Natural killer cell (primary cell): Measurements from ENCODE around the gene OLFM1. TPM values are rescaled to one million over a fixed set of nuclear protein-coding genes. Genes with fewer than 3 reads are reported as not detected.

Experiments
- ATAC-seq, 3 donors: fragments of 150-1000 bp in 2 of 3; fragments of 200-7000 bp in 1 of 3; cut with Tn5 transposase; 1 replicate in 1 of 3; 2 replicates in 2 of 3; pipeline ENCODE4 v1.10.0; 2021; ENCODE audit warnings: mild to moderate bottlenecking in 2 of 3, moderate library complexity in 2 of 3
- DNase-seq, 2 donors: peaks; one replicate each; pipeline versions ENCODE4 v3.0.0 to v3.0.0-alpha.2; 2013 to 2021; ENCODE audit warnings: mixed read lengths in 1 of 2
- H3K27ac ChIP-seq: one replicate; pipeline ENCODE4 v1.5.1; 2013; ENCODE audit warnings: mild to moderate bottlenecking, low read length
- H3K27me3 ChIP-seq: one replicate; pipeline ENCODE4 v1.6.1; 2013; ENCODE audit warnings: low read length; ENCODE audit not compliant: control insufficient read depth, insufficient read depth
- H3K36me3 ChIP-seq: one replicate; pipeline ENCODE4 v1.6.1; 2013; ENCODE audit warnings: low read length; ENCODE audit not compliant: control insufficient read depth, insufficient read depth
- H3K4me1 ChIP-seq: one replicate; pipeline ENCODE4 v1.6.1; 2013; ENCODE audit warnings: low read length; ENCODE audit not compliant: control insufficient read depth, insufficient read depth
- H3K4me3 ChIP-seq: one replicate; pipeline ENCODE4 v1.5.1; 2013; ENCODE audit warnings: low read length
- H3K9me3 ChIP-seq: one replicate; pipeline ENCODE4 v1.6.1; 2013; ENCODE audit warnings: low read length; ENCODE audit not compliant: control insufficient read depth, insufficient read depth
- H3K27ac Mint-ChIP-seq, 2 donors: one replicate each; pipeline ENCODE4 v1.8.0; 2022; ENCODE audit warnings: mild to moderate bottlenecking in 2 of 2, mixed read lengths in 2 of 2, moderate library complexity in 1 of 2
- H3K27me3 Mint-ChIP-seq, 2 donors: one replicate each; pipeline ENCODE4 v1.8.0; 2022; ENCODE audit warnings: low read depth in 2 of 2, mixed read lengths in 2 of 2
- H3K36me3 Mint-ChIP-seq: one replicate; pipeline ENCODE4 v1.8.0; 2022; ENCODE audit warnings: mixed read lengths
- H3K4me1 Mint-ChIP-seq, 2 donors: one replicate each; pipeline ENCODE4 v1.8.0; 2022; ENCODE audit warnings: mixed read lengths in 2 of 2
- H3K4me3 Mint-ChIP-seq: one replicate; pipeline ENCODE4 v1.8.0; 2022; ENCODE audit warnings: mild to moderate bottlenecking, moderate library complexity, mixed read lengths
- H3K9me3 Mint-ChIP-seq, 2 donors: one replicate each; pipeline ENCODE4 v1.8.0; 2022; ENCODE audit warnings: mixed read lengths in 2 of 2
- WGBS: methylation state at CpG from one replicate; pipeline ENCODE4 v1.1.7; 2013; ENCODE audit warnings: missing lambda C conversion rate; ENCODE audit not compliant: insufficient coverage; 5-methylcytosine and 5-hydroxymethylcytosine counted together
- intact Hi-C: fragments of 100-400 bp; cut with micrococcal nuclease; formaldehyde crosslinking; loops from one replicate; pipeline ENCODE4 v1.14.2; 2022
- total RNA-seq, 4 donors: library from RNA; stranded (reverse); fragments of 120-200 nt in 1 of 4; gene quantifications; one replicate each; pipeline versions ENCODE4 v1.2.3 to v1.2.4, GENCODE V29; 2013 to 2022
- TF ChIP-seq, protein P1 (sequence below): fragments of 200-600 bp; IDR thresholded peaks from one replicate; pipeline ENCODE4 v1.8.0; 2022; ENCODE audit warnings: antibody characterized with exemption

OLFM1 gene
- total RNA-seq, 3 donors from 2014 or later (not counting 1 experiment from before 2014, with no cell fraction given): 0.18 TPM; not detected in 2

DNA sequence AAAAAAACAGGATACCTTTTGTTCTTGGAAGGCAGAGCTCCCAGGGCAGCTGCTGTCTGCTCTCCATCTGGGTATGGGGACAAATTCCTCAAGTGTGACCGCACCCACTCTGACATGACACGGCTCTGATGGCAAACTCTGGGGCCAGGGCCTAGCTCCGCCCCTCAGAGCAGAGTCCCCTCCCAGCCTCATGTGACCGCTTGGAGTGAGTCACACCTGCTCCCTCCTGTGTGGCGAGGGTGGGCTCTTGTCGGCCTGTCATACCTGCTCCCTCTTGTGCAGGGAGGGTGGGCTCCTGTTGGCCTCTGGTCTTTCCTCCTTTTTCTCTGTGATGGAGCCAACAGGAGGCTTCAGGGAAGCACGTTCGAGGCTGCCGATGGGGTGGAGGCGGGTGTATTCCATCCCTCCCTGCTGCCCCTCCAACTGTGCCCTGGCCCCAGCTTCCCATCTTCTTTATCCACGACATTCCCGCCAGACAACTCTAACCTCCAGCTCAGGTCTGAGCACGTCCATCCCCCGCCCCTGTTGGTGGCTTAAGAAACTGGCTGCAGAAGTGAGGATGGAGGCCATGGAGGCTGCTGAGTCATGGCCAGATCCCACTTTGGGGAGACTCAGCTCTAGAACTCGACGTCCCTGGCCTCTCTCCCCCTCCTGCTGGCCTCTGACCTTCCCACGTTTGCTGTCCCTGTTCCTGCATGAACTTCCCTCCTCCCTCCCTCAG is 65.3 kb downstream of the OLFM1 start:
- Histone ChIP-seq H3K4me3 (no peak overlapping the region), H3K27me3 (no peaks in the 10 kb centered on the region), H3K9me3 (no peaks in the 10 kb centered on the region), H3K36me3 (no peaks in the 10 kb centered on the region), H3K4me1 (no peaks in the 10 kb centered on the region), H3K27ac (no peak overlapping the region)
- ATAC-seq (no peak), DNase-seq (no peak)
- Mint-ChIP-seq H3K4me1 (no peaks in the 10 kb centered on the region), H3K36me3 (no peaks in the 10 kb centered on the region), H3K27ac (no peak overlapping the region), H3K4me3 (no peak overlapping the region), H3K27me3 (peaks cover 7 to 8% of the 10 kb centered on the region in 2 donors), H3K9me3 (no peaks in the 10 kb centered on the region)
- intact Hi-C loops: no loop called here
- TF ChIP-seq, protein P1, sequence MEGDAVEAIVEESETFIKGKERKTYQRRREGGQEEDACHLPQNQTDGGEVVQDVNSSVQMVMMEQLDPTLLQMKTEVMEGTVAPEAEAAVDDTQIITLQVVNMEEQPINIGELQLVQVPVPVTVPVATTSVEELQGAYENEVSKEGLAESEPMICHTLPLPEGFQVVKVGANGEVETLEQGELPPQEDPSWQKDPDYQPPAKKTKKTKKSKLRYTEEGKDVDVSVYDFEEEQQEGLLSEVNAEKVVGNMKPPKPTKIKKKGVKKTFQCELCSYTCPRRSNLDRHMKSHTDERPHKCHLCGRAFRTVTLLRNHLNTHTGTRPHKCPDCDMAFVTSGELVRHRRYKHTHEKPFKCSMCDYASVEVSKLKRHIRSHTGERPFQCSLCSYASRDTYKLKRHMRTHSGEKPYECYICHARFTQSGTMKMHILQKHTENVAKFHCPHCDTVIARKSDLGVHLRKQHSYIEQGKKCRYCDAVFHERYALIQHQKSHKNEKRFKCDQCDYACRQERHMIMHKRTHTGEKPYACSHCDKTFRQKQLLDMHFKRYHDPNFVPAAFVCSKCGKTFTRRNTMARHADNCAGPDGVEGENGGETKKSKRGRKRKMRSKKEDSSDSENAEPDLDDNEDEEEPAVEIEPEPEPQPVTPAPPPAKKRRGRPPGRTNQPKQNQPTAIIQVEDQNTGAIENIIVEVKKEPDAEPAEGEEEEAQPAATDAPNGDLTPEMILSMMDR: no peak
- WGBS: 56% methylated on average over 17 of the region's 17 CpGs

GRCh38 chr9:135154050-135154615 is 66.7 kb downstream of the OLFM1 start:
- intact Hi-C loops: no loop called here
- H3K4me3 ChIP-seq: no peak overlapping the region
- H3K4me1 ChIP-seq: no peaks in the 10 kb centered on the region
- WGBS: 89% methylated on average over 10 of the region's 11 CpGs
- Mint-ChIP-seq H3K9me3 (no peaks in the 10 kb centered on the region), H3K36me3 (no peaks in the 10 kb centered on the region), H3K4me1 (no peaks in the 10 kb centered on the region), H3K4me3 (no peak overlapping the region), H3K27me3 (peaks cover 8 to 11% of the 10 kb centered on the region in 2 donors), H3K27ac (no peak overlapping the region)
- no peak for DNase-seq
- no peaks in the 10 kb centered on the region for H3K9me3 ChIP-seq
- no peak overlapping the region for H3K27ac ChIP-seq
- no peak for ATAC-seq
- H3K27me3 ChIP-seq: no peaks in the 10 kb centered on the region
- TF ChIP-seq, protein P1: no peak
- no peaks in the 10 kb centered on the region for H3K36me3 ChIP-seq

DNA sequence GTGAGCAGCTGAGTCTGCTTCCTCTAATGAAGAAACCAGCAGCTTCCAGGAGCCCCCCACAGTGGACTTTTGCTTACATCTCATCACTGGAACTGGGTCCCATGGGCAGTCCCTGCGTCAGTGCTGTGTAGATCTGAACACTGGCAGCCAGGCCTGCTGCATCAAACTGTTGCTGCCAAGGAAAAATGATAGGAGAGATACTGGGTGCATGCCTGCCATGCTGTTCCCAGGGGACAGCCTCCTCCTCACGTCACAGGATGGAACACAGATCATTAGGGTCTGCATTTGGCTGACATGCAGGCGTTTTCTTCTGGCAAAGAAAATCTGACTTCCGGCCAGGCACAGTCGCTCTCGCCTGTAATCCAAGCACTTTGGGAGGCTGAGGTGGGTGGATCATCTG is 67.9 kb downstream of the OLFM1 start:
- no peak overlapping the region for H3K27ac Mint-ChIP-seq
- no peaks in the 10 kb centered on the region for H3K36me3 Mint-ChIP-seq
- 86% methylated on average over 6 of the region's 6 CpGs for WGBS
- no peaks in the 10 kb centered on the region for H3K27me3 ChIP-seq
- intact Hi-C loops: no loop called here
- ATAC-seq: no peak
- H3K4me1 Mint-ChIP-seq: no peaks in the 10 kb centered on the region
- no peak for DNase-seq
- H3K4me3 Mint-ChIP-seq: no peak overlapping the region
- no peak overlapping the region for H3K27ac ChIP-seq
- no peaks in the 10 kb centered on the region for H3K9me3 ChIP-seq
- no peaks in the 10 kb centered on the region for H3K9me3 Mint-ChIP-seq
- H3K27me3 Mint-ChIP-seq: peaks cover 8 to 11% of the 10 kb centered on the region in 2 donors
- no peaks in the 10 kb centered on the region for H3K36me3 ChIP-seq
- H3K4me3 ChIP-seq: no peak overlapping the region
- no peaks in the 10 kb centered on the region for H3K4me1 ChIP-seq
- TF ChIP-seq, protein P1: no peak
